ENCODE results near the gene TRPM1. TPM values are rescaled to one million over a fixed set of nuclear protein-coding genes. Genes with fewer than 3 reads are reported as not detected.

TRPM1 gene
- total and polyA plus RNA-seq, 9 of the 15 experiments (the other 6 are each of a cell fraction or from before 2014, with no cell fraction given) = 0.01 to 0.06 (median 0.03) TPM; not detected in 5

- FAIRE-seq = no peak
- DNase-seq (ENCODE audit: extremely low read depth in 1 of 4, low spot score in 3 of 4) = no peak
- Histone ChIP-seq H3K9me1 (ENCODE audit: control insufficient read depth, insufficient read depth, low read length) (no peaks in the 10 kb centered on the region), H2AFZ (ENCODE audit: low read depth, low read length) (no peak overlapping the region), H3K4me2 (ENCODE audit: insufficient read depth, low read length) (no peak overlapping the region), H3K4me1 (replicated peaks in 1 of 2; ENCODE audit: control insufficient read depth in 2 of 2, insufficient read depth in 2 of 2, low read length in 2 of 2) (no peaks in the 10 kb centered on the region), H3K27me3 (ENCODE audit: control insufficient read depth in 2 of 2, insufficient read depth in 2 of 2, low read length in 2 of 2) (peaks cover 8 to 35% of the 10 kb centered on the region in 2 experiments), H3K79me2 (ENCODE audit: control insufficient read depth, insufficient read depth, low read length) (no peaks in the 10 kb centered on the region), H4K20me1 (replicated peaks; ENCODE audit: control insufficient read depth, insufficient read depth, low read length) (0 out of 2 replicates have a peak, but pooled peaks cover 5% of the 10 kb centered on the region), H3K36me3 (ENCODE audit: control insufficient read depth, insufficient read depth, low read length) (no peaks in the 10 kb centered on the region), H3K27ac (ENCODE audit: extremely low read depth, low read depth, low read length) (no peak overlapping the region), H3K9ac (ENCODE audit: insufficient read depth in 1 of 2, low read depth in 2 of 2, low read length in 2 of 2) (no peak overlapping the region), H3K9me3 (replicated peaks; ENCODE audit: control insufficient read depth, insufficient read depth, low read depth, low read length) (no peaks in the 10 kb centered on the region), H3K4me3 (no peak overlapping the region)
- in situ Hi-C loops (cut with MboI) (no loop called here), intact Hi-C loops (cut with micrococcal nuclease) (no loop called here)
- CTCF ChIA-PET (ENCODE audit: low intra/inter-chr PET ratio) = no interaction called here
- POLR2A ChIA-PET = interaction anchor here (0.6 kb wide), 1 partner anchor 1060 kb away, joined by 3 read pairs; no protein-coding TSS in a partner anchor
- 0% methylated on average over 4 of the region's 4 CpGs for WGBS (ENCODE audit: insufficient coverage, low coverage, missing lambda C conversion rate)
- no TSS peak for BruUV-seq (replicated peaks)
- ATAC-seq = no peak
- TF ChIP-seq BCLAF1 (IDR thresholded peaks at IDR 0.05; ENCODE audit: borderline replicate concordance in 1 of 2, control insufficient read depth in 1 of 2, low read depth in 2 of 2, low read length in 1 of 2) (no peak), NCOA6 (IDR thresholded peaks at IDR 0.05) (no peak), CREBBP (IDR thresholded peaks at IDR 0.05; ENCODE audit: low read depth, low read length) (no peak), SMARCC2 (IDR thresholded peaks at IDR 0.05; ENCODE audit: low read depth) (no peak), CBFA2T2 (conservative IDR thresholded peaks at IDR 0.05) (no peak), BACH1 (tag; IDR thresholded peaks at IDR 0.05) (no peak), MBD1 (CRISPR knock-in tag; IDR thresholded peaks at IDR 0.05) (no peak), JUNB (CRISPR knock-in tag; conservative IDR thresholded peaks at IDR 0.05) (no peak), ZNF445 (CRISPR knock-in tag; IDR thresholded peaks at IDR 0.05; ENCODE audit: low read depth) (no peak), ZNF655 (CRISPR knock-in tag; IDR thresholded peaks at IDR 0.05) (no peak), BRCA1 (IDR thresholded peaks at IDR 0.05) (no peak), BRCA1 (CRISPR knock-in tag; IDR thresholded peaks at IDR 0.05) (no peak), MLX (CRISPR knock-in tag; conservative IDR thresholded peaks at IDR 0.05) (no peak), CBX1 (IDR thresholded peaks at IDR 0.05; ENCODE audit: low read depth) (no peak), NCOA1 (IDR thresholded peaks at IDR 0.05; ENCODE audit: low read depth) (no peak), ETV6 (IDR thresholded peaks at IDR 0.05; ENCODE audit: borderline replicate concordance in 1 of 2, low read depth in 2 of 2, low read length in 1 of 2) (no peak), ETV6 (CRISPR knock-in tag; IDR thresholded peaks at IDR 0.05; ENCODE audit: borderline replicate concordance) (no peak), RNF2 (IDR thresholded peaks at IDR 0.05) (no peak)
Observed at GRCh38 chr15:31090766-31091165, 10.8 kb downstream of the TRPM1 start.
